ENCODE results near the gene LELP1.

The LELP1 gene

DNA sequence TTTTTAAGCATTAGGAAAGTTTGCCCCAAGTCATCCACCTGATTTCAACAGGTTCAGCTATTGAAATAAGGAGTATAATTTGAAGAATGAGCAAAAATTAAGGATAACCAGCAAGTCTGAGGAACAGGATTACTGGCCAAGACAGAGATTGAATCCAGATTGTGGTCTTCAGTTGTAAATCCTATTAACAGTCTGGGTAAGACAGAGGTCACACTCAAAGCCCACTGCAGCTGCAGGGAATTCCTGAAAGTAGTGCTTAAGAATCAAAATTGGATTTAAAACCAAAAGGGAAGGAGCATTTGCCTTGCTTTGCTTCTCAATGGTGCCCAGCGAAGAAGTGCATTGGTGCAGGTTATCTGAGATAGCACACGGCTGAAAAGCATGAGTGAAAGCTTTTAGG is 49.8 kb downstream of the LELP1 start:
- H3K27me3 ChIP-seq = no peaks in the 10 kb centered on the region
- H3K9me3 ChIP-seq = no peaks in the 10 kb centered on the region
- TF ChIP-seq, protein P1, sequence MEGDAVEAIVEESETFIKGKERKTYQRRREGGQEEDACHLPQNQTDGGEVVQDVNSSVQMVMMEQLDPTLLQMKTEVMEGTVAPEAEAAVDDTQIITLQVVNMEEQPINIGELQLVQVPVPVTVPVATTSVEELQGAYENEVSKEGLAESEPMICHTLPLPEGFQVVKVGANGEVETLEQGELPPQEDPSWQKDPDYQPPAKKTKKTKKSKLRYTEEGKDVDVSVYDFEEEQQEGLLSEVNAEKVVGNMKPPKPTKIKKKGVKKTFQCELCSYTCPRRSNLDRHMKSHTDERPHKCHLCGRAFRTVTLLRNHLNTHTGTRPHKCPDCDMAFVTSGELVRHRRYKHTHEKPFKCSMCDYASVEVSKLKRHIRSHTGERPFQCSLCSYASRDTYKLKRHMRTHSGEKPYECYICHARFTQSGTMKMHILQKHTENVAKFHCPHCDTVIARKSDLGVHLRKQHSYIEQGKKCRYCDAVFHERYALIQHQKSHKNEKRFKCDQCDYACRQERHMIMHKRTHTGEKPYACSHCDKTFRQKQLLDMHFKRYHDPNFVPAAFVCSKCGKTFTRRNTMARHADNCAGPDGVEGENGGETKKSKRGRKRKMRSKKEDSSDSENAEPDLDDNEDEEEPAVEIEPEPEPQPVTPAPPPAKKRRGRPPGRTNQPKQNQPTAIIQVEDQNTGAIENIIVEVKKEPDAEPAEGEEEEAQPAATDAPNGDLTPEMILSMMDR (IDR thresholded peaks at IDR 0.05; ENCODE audit: low read depth, low read length) = no peak
- no peaks in the 10 kb centered on the region for H3K36me3 ChIP-seq
- H3K4me1 ChIP-seq = no peaks in the 10 kb centered on the region
- H3K4me3 ChIP-seq (ENCODE audit: low read depth, low read length) = no peak overlapping the region
- no peak for DNase-seq

DNA sequence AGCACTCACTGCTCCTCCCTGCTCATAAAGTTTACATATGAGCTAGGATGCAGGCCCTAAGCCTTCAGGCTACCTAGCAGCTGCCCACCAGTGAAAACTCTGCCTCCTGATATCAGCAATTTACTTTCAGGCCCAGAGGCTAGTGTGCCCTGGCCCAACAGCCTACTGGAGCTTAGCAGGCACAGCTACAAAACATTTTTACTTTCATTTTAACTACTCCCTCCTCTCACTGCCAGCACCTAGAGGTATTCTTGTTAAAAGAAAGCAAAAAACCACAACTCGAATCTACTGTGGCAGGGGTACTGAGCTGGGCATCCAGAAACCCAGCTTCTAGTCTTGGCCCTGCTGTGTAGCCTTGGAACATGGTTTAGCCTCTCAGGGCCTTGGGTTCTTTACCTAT is 50.5 kb downstream of the LELP1 start:
- H3K36me3 ChIP-seq = no peaks in the 10 kb centered on the region
- H3K9me3 ChIP-seq = no peaks in the 10 kb centered on the region
- no peak for DNase-seq
- H3K4me3 ChIP-seq (ENCODE audit: low read depth, low read length) = no peak overlapping the region
- H3K27me3 ChIP-seq = 0 out of 2 replicates have a peak, but pooled peaks cover under 1% of the 10 kb centered on the region
- TF ChIP-seq, protein P1 (IDR thresholded peaks at IDR 0.05; ENCODE audit: low read depth, low read length) = no peak
- no peaks in the 10 kb centered on the region for H3K4me1 ChIP-seq

All from BE2C (cell line).